Measurements from ENCODE around the gene DDX3X.

DNA sequence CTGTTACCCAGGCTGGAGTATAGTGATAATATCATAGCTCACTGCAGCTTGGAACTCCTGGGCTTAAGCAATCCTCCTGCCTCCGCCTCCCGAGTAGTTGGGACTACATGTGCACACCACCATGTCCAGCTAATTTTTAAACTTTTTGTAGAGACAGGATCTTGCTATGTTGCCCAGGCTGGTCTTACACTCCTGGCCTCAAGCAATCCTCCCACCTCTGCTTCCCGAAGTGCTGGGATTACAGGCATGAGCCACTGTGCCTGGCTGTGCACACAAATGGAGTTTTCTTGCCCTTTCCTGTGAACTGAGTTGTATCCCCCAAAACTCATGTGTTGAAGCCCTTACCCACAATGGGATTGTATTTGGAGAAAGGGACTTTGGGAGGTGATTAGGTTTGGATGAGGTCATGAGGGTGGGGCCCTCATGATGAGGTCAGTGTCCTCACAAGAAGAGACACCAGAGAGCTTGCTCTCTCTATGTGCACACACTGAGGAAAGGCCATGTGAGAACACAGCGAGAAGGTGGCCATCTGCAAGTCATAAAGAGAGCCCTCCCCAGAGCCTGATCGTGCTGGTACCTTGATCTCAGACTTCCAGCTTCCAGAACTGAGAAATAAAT lies 40.1 kb downstream of the DDX3X start:
- no peak for TF ChIP-seq EZH2 (IDR thresholded peaks at IDR 0.05; ENCODE audit: borderline replicate concordance)
- TF ChIP-seq, protein P1, sequence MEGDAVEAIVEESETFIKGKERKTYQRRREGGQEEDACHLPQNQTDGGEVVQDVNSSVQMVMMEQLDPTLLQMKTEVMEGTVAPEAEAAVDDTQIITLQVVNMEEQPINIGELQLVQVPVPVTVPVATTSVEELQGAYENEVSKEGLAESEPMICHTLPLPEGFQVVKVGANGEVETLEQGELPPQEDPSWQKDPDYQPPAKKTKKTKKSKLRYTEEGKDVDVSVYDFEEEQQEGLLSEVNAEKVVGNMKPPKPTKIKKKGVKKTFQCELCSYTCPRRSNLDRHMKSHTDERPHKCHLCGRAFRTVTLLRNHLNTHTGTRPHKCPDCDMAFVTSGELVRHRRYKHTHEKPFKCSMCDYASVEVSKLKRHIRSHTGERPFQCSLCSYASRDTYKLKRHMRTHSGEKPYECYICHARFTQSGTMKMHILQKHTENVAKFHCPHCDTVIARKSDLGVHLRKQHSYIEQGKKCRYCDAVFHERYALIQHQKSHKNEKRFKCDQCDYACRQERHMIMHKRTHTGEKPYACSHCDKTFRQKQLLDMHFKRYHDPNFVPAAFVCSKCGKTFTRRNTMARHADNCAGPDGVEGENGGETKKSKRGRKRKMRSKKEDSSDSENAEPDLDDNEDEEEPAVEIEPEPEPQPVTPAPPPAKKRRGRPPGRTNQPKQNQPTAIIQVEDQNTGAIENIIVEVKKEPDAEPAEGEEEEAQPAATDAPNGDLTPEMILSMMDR (IDR thresholded peaks at IDR 0.05; ENCODE audit: poor library complexity) = no peak
- no peak for TF ChIP-seq EZH2phosphoT487 (IDR thresholded peaks at IDR 0.05; ENCODE audit: low read depth, severe bottlenecking, unreplicated experiment)
